Gastroesophageal sphincter (tissue), 3 donors: Measurements from ENCODE around the gene ASTL.
"Not testable (repeated sequence)": the region's sequence is repeated elsewhere in the genome, so short reads cannot be mapped to it uniquely, and the experiment has no call there.

Experiments used
- EP300 ChIP-seq: sonication (generic); formaldehyde crosslinking; IDR thresholded peaks from one replicate; pipeline ENCODE4 v1.6.1; 2017; ENCODE audit warnings: antibody characterized with exemption, mild to moderate bottlenecking
- POLR2A ChIP-seq, 2 donors: fragments of 450-650 bp; IDR thresholded peaks; one replicate each; pipeline ENCODE4 v1.6.1; 2017; ENCODE audit warnings: antibody characterized with exemption in 2 of 2, mild to moderate bottlenecking in 2 of 2, moderate library complexity in 1 of 2
- POLR2AphosphoS5 ChIP-seq: sonication (generic); formaldehyde crosslinking; IDR thresholded peaks from one replicate; pipeline ENCODE4 v1.6.1; 2017; ENCODE audit warnings: antibody characterized with exemption
- TF ChIP-seq, protein P1 (sequence below), 4 experiments: fragments of 200-600 bp in 2 of 4; fragments of 450-650 bp in 2 of 4; sonication (generic) in 1 of 4; IDR thresholded peaks; one replicate each; pipeline ENCODE4 v1.5.1; 2017 to 2019; ENCODE audit warnings: antibody characterized with exemption in 4 of 4, mild to moderate bottlenecking in 2 of 4, moderate library complexity in 2 of 4

DNA sequence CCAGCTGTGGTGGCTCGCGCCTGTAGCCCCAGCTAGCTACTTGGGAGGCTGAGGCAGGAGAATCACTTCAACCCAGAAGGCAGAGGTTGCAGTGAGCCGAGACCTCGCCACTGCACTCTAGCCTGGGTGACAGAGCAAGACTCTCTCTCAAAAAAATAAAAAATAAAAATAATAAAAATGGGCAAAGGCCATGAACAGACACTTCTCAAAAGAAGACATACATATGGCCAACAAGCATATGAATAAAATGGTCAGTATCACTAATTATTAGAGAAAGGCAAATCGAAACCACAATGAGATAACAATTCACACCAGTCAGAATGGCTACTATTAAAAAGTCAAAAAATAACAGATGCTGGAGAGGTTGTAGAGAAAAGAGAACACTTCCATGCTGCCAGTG, 22.1 kb upstream of the ASTL start:
- not testable (repeated sequence) for TF ChIP-seq POLR2AphosphoS5; POLR2A (IDR thresholded peaks at IDR 0.05); EP300
- TF ChIP-seq, protein P1, sequence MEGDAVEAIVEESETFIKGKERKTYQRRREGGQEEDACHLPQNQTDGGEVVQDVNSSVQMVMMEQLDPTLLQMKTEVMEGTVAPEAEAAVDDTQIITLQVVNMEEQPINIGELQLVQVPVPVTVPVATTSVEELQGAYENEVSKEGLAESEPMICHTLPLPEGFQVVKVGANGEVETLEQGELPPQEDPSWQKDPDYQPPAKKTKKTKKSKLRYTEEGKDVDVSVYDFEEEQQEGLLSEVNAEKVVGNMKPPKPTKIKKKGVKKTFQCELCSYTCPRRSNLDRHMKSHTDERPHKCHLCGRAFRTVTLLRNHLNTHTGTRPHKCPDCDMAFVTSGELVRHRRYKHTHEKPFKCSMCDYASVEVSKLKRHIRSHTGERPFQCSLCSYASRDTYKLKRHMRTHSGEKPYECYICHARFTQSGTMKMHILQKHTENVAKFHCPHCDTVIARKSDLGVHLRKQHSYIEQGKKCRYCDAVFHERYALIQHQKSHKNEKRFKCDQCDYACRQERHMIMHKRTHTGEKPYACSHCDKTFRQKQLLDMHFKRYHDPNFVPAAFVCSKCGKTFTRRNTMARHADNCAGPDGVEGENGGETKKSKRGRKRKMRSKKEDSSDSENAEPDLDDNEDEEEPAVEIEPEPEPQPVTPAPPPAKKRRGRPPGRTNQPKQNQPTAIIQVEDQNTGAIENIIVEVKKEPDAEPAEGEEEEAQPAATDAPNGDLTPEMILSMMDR (IDR thresholded peaks at IDR 0.05): not testable (repeated sequence)
